Natural killer cell treated with Interleukin-12 subunit alpha and Interleukin-12 subunit beta and Interleukin-15 and Interleukin-18, amount 100 ng/mL, for 72 hours (primary cell): ENCODE measurements around the gene SLC8A2. TPM values are rescaled to one million over a fixed set of nuclear protein-coding genes. Genes with fewer than 3 reads are reported as not detected.
A peak's percentile ranks its signal among the peaks of the same experiment; 100 is the strongest.
"Not testable (repeated sequence)": the region's sequence is repeated elsewhere in the genome, so short reads cannot be mapped to it uniquely, and the experiment has no call there.

Source experiments
- ATAC-seq, 2 donors: fragments of 150-1000 bp; cut with Tn5 transposase in 1 of 2; sonication (Bioruptor Pico), chemical (Tn5 transposase) in 1 of 2; 2 replicates each; pipeline ENCODE4 v1.10.0; 2021
- DNase-seq: peaks from one replicate; pipeline ENCODE4 v3.0.0; 2022; ENCODE audit warnings: low spot score
- H3K27ac Mint-ChIP-seq, 2 donors: 1 replicate in 1 of 2; 2 replicates in 1 of 2; pipeline ENCODE4 v1.8.0; 2022; ENCODE audit warnings: mixed read lengths in 2 of 2, mild to moderate bottlenecking in 1 of 2, moderate library complexity in 1 of 2
- H3K27me3 Mint-ChIP-seq, 2 donors: 1 replicate in 1 of 2; 2 replicates in 1 of 2; pipeline ENCODE4 v1.8.0; 2022; ENCODE audit warnings: mixed read lengths in 2 of 2
- H3K36me3 Mint-ChIP-seq: one replicate; pipeline ENCODE4 v1.8.0; 2022; ENCODE audit warnings: mixed read lengths
- H3K4me1 Mint-ChIP-seq, 2 donors: 1 replicate in 1 of 2; 2 replicates in 1 of 2; pipeline ENCODE4 v1.8.0; 2022; ENCODE audit warnings: low read depth in 2 of 2, mixed read lengths in 2 of 2, mild to moderate bottlenecking in 1 of 2
- H3K4me3 Mint-ChIP-seq: one replicate; pipeline ENCODE4 v1.8.0; 2022; ENCODE audit warnings: mixed read lengths
- H3K9me3 Mint-ChIP-seq: 2 replicates; pipeline ENCODE4 v1.8.0; 2022; ENCODE audit warnings: mixed read lengths
- total RNA-seq, 2 donors: library from RNA; stranded (reverse); gene quantifications; one replicate each; pipeline ENCODE4 v1.2.3, GENCODE V29; 2022

SLC8A2 gene
- total RNA-seq, 2 donors from 2014 or later, result not detected

DNA sequence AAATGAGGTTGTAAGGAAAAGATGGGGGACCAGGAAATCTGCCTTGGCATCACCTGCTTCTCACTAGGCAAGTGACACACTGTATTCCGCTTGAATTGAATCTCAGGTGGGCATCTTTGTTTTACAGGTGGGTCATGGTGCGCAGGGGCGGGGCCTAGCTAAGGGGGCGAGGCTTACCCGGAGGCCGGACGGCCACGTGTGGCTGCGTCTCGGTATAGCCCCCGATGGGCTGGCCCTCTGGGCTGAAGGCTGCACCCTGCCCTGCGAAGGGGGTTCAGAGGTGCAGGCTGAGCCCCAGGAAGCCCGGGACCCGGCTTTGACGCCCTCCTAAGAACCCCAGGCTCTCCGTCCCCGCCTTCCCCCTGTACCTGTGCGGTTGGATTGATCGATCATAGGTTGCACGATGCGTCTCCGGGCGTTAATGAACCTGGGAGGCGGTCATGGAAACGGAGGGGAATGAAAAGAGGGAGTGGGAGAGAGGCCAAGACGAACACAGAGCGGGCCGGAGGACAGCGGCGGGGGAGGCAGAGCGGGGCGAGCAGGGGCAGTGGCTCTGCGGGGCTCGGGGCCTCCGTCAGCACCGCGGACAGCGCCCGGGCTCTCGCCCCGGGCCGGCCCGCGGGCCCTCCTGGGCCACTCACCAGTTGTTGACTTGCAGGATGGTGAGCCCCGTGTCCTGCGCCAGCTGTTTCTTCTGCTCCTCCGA lies 64.8 kb downstream of the SLC8A2 start:
- Mint-ChIP-seq H3K4me3 (no peak overlapping the region), H3K27ac (no peak overlapping the region), H3K9me3 (no peaks in the 10 kb centered on the region), H3K36me3 (peaks cover 5% of the 10 kb centered on the region), H3K4me1 (no peaks in the 10 kb centered on the region), H3K27me3 (peaks cover 33 to 55% of the 10 kb centered on the region in 2 donors)
- ATAC-seq (peak; percentile 31 to 64), DNase-seq (no peak)

DNA sequence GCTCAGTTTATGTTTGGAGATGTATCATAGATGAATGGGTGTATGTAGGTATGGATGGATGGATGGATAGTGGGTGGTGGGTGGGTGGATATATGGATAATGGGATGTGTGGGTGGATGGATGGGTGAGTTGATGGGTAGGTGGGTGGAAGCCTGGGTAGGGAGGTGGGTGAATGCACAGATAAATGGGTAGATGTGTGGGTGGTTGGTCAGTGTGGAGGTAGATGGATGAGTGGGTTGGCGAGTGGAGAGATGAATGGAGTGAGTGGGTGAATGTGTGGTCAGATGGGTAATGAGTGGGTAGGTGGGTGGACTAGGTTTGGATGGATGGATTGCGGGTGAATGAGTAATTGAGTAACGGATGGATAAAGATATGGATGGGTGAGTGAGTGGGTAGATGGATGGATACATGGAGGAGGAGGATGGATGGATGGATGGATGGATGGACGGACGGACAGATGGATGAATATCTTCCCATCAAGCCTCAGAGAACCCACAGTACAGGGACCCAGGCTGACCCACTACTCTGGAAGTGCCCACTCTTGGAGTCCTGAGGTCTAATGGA lies 65.8 kb downstream of the SLC8A2 start:
- Mint-ChIP-seq H3K4me3 (no peak overlapping the region), H3K36me3 (peaks cover 5% of the 10 kb centered on the region), H3K27me3 (peaks cover 35 to 55% of the 10 kb centered on the region in 2 donors), H3K27ac (no peak overlapping the region), H3K4me1 (no peaks in the 10 kb centered on the region), H3K9me3 (no peaks in the 10 kb centered on the region)
- DNase-seq (no peak), ATAC-seq (no peak)

DNA sequence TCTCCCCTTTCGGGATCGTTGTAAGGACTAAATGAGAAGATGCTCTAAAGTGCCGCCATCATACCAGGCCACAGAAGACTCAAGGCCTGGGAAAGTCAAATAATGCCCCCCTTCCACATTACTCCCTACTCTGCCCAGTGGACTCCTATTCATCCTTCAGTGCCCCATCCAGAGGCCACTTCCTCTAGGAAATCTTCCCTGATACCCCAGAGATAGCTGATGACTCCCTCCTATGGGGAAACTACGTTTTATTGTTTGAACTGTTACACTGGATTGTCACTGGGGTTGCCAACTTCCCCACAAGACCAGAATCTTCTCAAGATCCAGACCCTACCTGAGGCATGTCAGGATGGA lies 66.5 kb downstream of the SLC8A2 start:
- Mint-ChIP-seq H3K36me3 (peaks cover 5% of the 10 kb centered on the region), H3K9me3 (no peaks in the 10 kb centered on the region), H3K4me1 (no peaks in the 10 kb centered on the region), H3K27ac (no peak overlapping the region), H3K4me3 (no peak overlapping the region), H3K27me3 (peaks cover 35 to 55% of the 10 kb centered on the region in 2 donors)
- ATAC-seq (no peak), DNase-seq (no peak)

DNA sequence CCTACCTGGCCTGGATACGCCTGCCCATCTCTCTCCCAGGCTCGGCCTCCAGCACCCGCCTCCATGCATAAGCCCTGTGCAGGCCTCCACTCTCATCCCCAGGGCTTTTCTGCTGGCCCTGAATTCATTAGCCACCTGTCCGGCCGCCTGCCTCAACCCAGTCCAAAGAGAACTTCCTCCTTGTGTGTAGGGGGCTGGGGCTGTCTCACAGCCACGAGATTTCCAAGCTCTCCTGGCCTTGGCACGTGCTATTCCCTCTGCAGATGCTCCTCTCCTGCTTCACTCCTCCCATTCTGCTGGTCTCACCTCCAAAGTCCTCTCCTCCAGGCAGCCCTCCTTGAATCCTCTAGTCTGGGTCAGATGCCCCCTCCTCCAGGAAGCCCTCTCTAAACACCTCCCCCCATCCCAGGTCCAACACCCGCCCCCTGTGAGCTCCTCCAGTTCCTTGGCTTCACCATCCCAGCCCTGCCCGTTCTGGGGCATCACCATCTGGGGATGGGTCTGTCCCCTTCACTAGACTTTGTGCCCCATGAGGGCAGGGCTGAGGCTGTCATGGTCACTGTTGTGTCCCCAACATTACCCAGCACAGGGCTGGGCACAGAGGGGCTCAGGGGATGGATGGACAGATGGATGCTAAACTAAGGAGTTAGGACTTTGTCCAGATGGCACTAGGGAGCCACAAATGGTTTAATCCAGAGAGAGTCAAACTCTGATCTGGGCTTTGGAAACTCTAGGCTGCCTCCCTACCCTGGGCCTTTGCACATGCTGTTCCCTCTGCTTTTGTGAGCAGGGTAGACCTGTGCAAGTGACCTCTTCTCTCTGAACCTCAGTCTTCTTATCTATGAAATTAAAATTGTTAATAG lies 67.1 kb downstream of the SLC8A2 start:
- no peak for DNase-seq
- no peaks in the 10 kb centered on the region for H3K4me1 Mint-ChIP-seq
- no peaks in the 10 kb centered on the region for H3K9me3 Mint-ChIP-seq
- peaks cover 5% of the 10 kb centered on the region for H3K36me3 Mint-ChIP-seq
- ATAC-seq, result no peak
- peaks cover 35 to 55% of the 10 kb centered on the region in 2 donors for H3K27me3 Mint-ChIP-seq
- H3K27ac Mint-ChIP-seq, result no peak overlapping the region
- no peak overlapping the region for H3K4me3 Mint-ChIP-seq

DNA sequence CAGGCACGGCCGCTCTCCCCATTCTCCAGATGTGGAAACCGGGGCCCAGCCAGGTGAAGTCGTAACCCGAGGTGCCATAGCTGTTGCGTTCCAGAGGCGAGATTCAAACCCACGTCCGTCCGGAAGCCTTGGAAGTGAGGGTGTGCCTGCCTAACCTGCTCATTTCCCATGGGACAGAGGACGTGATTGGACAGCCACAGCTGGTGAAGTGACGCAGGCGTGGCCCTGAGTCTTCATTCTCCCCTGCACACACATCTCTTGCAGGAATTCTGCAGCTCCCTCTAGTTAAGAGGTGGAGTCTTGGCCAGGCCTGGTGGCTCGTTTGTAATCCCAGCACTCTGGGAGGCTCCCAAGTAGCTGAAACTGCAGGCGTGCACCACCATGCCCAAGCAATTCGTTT lies 69.2 kb downstream of the SLC8A2 start:
- Mint-ChIP-seq H3K4me1 (no peaks in the 10 kb centered on the region), H3K9me3 (no peaks in the 10 kb centered on the region), H3K4me3 (no peak overlapping the region), H3K27me3 (peaks cover 29 to 43% of the 10 kb centered on the region in 2 donors), H3K27ac (no peak overlapping the region), H3K36me3 (no peaks in the 10 kb centered on the region)
- ATAC-seq, result no peak
- DNase-seq, result no peak

DNA sequence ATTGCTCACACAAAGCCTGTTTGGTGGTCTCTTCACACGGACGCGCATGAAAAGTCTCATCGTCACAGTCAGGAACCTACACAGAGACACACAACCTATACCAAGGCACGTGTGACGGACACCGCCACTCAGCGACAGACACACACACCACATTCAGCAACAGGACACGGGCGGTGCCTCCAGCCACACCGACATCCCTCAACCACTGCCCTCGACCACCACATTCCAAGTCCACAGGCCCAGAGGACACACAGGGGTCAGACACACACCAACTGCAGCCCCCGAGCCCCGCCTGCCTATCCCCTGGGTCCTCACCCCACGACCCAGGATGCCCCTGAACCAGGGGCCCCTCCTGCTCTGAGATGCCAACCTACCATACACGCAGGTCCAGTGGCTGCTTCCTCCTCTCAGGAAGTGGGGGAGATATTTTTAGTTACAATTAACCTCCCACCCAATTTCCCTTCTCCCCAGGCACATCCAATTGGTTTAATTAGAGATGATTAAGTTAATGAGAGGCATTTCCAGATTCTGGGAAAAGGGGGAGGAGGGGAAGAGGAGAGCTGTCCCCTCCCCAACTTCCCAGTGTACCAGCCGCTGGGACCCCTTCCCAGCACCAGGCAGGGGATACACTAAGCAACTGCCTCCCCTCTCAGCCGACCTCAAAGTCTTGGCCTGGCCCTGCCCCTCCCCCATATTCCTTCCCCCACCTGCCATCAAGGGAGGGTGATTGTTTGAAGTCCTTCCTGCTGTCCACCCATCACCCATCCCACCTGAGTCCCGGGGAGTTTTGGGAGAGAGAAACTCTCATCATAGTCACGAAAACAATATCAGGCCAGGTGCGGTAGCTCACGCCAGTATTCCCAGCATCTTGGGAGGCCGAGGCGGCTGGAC lies 72.7 kb downstream of the SLC8A2 start:
- Mint-ChIP-seq H3K9me3 (no peaks in the 10 kb centered on the region), H3K27ac (no peak overlapping the region), H3K4me1 (no peaks in the 10 kb centered on the region), H3K4me3 (no peak overlapping the region), H3K36me3 (no peaks in the 10 kb centered on the region), H3K27me3 (peaks cover 21 to 26% of the 10 kb centered on the region in 2 donors)
- DNase-seq (no peak), ATAC-seq (peak in 1 of 2 donors; percentile 36)

DNA sequence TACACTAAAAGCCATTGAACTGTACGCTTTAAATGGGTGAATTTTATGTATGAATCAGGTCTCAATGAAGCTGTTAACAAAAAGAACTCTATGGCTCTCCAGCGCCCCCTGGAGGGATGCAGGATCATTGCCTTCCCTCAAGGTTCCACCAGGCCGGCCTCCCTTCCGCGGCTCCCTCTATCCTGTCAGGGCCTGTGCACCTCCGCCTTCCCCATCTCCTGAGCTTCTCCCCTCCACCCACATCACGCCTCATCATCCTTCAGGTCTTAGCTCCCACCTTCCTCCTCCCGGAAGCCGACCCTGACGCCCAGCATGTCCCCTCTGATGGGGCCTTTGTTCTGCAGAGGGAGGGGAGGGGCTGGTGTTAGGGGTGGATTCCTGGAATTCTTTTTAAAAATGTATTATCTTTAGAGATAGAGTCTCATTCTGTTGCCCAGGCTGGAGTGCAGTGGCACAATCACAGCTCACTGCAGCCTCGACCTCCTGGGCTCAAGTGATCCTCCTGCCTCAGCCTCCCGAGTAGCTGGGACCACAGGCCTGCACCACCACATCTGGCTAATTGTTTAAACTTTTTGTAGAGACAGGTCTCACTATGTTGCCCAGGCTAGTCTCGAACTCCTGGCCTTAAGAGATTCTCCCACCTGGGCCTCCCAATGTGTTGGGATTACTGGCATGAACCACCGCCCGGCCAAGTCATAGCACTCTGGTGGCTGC lies 80.0 kb downstream of the SLC8A2 start:
- ATAC-seq (peak; percentile 73 to 76), DNase-seq (peak; percentile 77)
- no peak overlapping the region for H3K27ac Mint-ChIP-seq
- H3K36me3 Mint-ChIP-seq, result no peaks in the 10 kb centered on the region
- H3K9me3 Mint-ChIP-seq, result no peaks in the 10 kb centered on the region
- H3K4me3 Mint-ChIP-seq, result no peak overlapping the region
- peaks cover 10 to 17% of the 10 kb centered on the region in 2 donors for H3K4me1 Mint-ChIP-seq
- H3K27me3 Mint-ChIP-seq, result peaks cover 11 to 25% of the 10 kb centered on the region in 2 donors

DNA sequence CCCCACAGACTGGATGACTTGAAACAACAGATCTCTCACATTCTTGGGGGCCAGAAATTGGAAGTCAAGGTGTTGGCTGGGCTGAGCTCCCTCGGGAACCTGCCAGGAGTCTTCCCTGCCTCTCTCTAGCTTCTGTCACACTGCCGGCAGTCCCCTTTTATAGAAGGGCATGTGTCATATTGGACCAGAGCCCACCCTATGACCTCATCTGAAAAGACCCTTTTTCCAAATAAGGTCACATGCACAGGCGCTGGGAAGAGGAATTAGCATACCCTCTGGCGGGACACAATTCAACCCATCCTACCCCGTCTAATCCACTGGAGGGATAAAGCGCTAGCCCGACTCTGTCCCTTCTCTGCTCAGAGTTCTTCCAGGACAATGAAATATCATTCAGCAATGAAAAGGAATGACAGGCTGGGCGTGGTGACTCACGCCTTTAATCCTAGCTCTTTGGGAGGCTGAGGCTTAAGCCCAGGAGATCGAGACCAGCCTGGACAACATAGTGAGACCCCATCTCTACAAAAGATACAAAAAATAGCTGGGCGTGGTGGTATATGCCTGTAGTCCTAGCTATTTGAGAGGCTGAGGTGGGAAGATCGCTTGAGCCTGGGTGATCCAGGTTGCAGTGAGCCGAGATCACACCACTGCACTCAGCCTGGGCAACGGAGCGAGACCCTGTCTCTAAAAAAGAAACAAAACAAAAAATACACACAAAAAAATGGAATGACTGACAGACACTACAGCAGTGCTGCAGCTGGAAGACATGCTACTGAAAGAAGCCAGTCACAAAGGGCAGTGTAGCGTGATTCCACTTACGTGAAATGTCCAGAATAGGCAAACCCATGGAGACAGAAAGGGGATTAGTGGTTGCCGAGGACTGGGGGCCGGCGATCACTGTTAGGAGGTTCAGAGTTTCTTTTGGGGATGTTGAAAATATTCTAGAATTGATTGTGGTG lies 80.9 kb downstream of the SLC8A2 start:
- no peaks in the 10 kb centered on the region for H3K9me3 Mint-ChIP-seq
- H3K4me3 Mint-ChIP-seq, result no peak overlapping the region
- ATAC-seq (no peak), DNase-seq (no peak)
- no peaks in the 10 kb centered on the region for H3K36me3 Mint-ChIP-seq
- peak overlapping the region; percentile 47 to 66 for H3K27ac Mint-ChIP-seq
- peaks cover 11 to 20% of the 10 kb centered on the region in 2 donors for H3K27me3 Mint-ChIP-seq
- peaks cover 10 to 17% of the 10 kb centered on the region in 2 donors for H3K4me1 Mint-ChIP-seq

DNA sequence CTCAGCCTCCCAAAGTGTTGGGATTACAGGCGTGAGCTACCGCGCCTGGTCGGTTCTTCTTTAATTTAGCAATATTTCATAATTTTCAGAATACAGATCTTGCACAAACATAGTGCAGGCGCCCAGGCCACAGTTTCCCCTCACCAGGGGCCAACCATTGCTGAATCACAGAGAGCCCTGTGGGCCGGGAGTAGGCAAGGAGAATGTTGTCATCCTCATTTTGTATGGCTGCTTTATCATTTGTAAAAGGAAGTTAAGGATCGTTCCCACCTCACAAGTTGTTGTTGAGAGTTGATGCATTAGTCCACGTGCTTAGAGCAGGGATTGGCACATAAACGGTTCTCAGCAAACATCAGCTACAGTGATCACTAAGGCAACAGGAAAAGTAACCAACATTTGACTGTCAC lies 82.5 kb downstream of the SLC8A2 start:
- DNase-seq (no peak), ATAC-seq (peak; percentile 68 to 74)
- Mint-ChIP-seq H3K27ac (peak overlapping the region in 1 of 2 donors; percentile 66), H3K9me3 (no peaks in the 10 kb centered on the region), H3K4me3 (peak overlapping the region; percentile 45), H3K4me1 (peaks cover 10 to 17% of the 10 kb centered on the region in 2 donors), H3K27me3 (peaks cover 6 to 13% of the 10 kb centered on the region in 2 donors), H3K36me3 (no peaks in the 10 kb centered on the region)

DNA sequence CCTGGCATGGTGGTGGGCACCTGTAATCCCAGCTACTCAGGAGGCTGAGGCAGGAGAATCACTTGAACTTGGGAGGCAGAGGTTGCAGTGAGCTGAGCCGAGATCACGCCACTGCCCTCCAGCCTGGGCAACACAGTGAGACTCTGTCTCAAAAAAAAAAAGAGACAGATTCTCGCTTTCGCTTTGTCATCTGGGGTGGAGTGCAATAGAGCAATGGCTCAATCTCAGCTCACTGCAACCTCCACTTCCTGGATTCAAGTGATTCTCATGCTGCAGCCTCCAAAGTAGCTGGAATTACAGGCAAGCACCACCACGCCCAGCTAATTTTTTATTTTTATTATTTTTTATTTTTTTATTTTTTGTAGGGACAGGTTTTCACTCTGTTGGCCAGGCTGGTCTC lies 83.0 kb downstream of the SLC8A2 start:
- ATAC-seq, result peak; percentile 78 to 79
- Mint-ChIP-seq H3K4me1 (peaks cover 10 to 17% of the 10 kb centered on the region in 2 donors), H3K27ac (peak overlapping the region in 1 of 2 donors; percentile 66)
- H3K9me3 Mint-ChIP-seq, H3K27me3 Mint-ChIP-seq, H3K4me3 Mint-ChIP-seq, H3K36me3 Mint-ChIP-seq, DNase-seq: not testable (repeated sequence)

DNA sequence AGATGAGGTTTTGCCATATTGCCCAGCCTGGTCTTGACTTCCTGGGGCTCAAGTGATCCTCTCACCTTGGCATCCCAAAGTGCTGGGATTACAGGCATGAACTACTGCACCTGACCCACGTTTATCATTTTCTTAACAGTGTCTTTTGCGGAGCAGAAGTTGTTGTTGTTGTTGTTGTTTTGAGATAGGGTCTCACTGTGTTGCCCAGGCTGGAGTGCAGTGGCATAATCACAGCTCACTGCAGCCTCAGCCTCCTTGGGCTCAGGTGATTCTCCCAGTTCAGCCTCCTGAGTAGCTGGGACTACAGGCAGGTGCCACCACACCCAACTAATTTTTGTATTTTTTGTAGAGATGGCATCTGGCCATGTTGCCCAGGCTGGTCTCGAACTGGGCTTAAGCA lies 84.1 kb downstream of the SLC8A2 start:
- not testable (repeated sequence) for H3K27me3 Mint-ChIP-seq, DNase-seq, H3K36me3 Mint-ChIP-seq, H3K9me3 Mint-ChIP-seq, H3K4me3 Mint-ChIP-seq, ATAC-seq
- Mint-ChIP-seq H3K27ac (peak overlapping the region in 1 of 2 donors; percentile 27), H3K4me1 (peaks cover 17 to 23% of the 10 kb centered on the region in 2 donors)

DNA sequence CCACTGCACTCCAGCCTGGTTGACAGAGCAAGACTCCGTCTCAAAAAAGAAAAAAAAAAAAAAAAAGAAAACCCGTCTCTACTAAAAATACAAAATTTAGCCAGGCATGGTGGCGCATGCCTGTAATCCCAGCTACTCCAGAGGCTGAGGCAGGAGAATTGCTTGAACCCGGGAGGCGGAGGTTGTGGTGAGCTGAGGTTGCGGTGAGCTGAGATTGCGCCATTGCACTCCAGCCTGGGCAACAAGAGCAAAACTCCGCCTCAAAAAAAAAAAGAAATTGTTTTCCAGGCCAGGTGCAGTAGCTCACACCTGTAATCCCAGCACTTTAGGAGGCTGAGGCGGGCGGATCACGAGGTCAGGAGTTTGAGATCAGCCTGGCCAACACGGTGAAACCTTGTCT lies 85.1 kb downstream of the SLC8A2 start:
- DNase-seq, H3K36me3 Mint-ChIP-seq, H3K9me3 Mint-ChIP-seq, H3K27ac Mint-ChIP-seq, ATAC-seq, H3K4me3 Mint-ChIP-seq, H3K27me3 Mint-ChIP-seq: not testable (repeated sequence)
- H3K4me1 Mint-ChIP-seq, result peaks cover 25 to 31% of the 10 kb centered on the region in 2 donors
